Spleen (tissue), 11 donors: ENCODE measurements around the gene DLG2. TPM values are rescaled to one million over a fixed set of nuclear protein-coding genes. Genes with fewer than 3 reads are reported as not detected.

Experiments
- DNase-seq: peaks from one replicate; pipeline ENCODE4 v3.0.0-alpha.2; 2020
- H3K27ac ChIP-seq, 8 donors: fragments of 200-600 bp; sonication (generic) in 7 of 8; 1 replicate in 4 of 8; 2 replicates in 4 of 8; pipeline versions ENCODE4 v1.5.0 to v1.8.0; 2016 to 2021; ENCODE audit warnings: inconsistent platforms in 4 of 8, mild to moderate bottlenecking in 4 of 8, moderate library complexity in 1 of 8
- H3K27me3 ChIP-seq, 7 donors: fragments of 200-600 bp; sonication (generic) in 6 of 7; replicated peaks in 1 of 7; 1 replicate in 4 of 7; 2 replicates in 3 of 7; pipeline versions ENCODE4 v1.5.0 to v1.8.0; 2016 to 2021; ENCODE audit warnings: inconsistent platforms in 3 of 7, mild to moderate bottlenecking in 1 of 7
- H3K36me3 ChIP-seq, 6 donors: fragments of 200-600 bp; sonication (generic) in 5 of 6; 1 replicate in 4 of 6; 2 replicates in 2 of 6; pipeline versions ENCODE4 v1.5.0 to v1.8.0; 2016 to 2021; ENCODE audit warnings: inconsistent platforms in 2 of 6
- H3K4me1 ChIP-seq, 6 donors: fragments of 200-600 bp; sonication (generic) in 5 of 6; 1 replicate in 3 of 6; 2 replicates in 3 of 6; pipeline versions ENCODE4 v1.5.0 to v1.8.0; 2016 to 2021; ENCODE audit warnings: inconsistent platforms in 3 of 6
- H3K4me3 ChIP-seq, 8 donors: fragments of 200-600 bp; sonication (generic) in 7 of 8; 1 replicate in 4 of 8; 2 replicates in 4 of 8; pipeline versions ENCODE4 v1.5.0 to v1.8.0; 2016 to 2021; ENCODE audit warnings: inconsistent platforms in 4 of 8, mild to moderate bottlenecking in 4 of 8, moderate library complexity in 2 of 8
- H3K9me3 ChIP-seq, 8 donors: fragments of 200-600 bp; sonication (generic) in 7 of 8; 1 replicate in 4 of 8; 2 replicates in 4 of 8; pipeline versions ENCODE4 v1.5.0 to v1.8.0; 2016 to 2021; ENCODE audit warnings: inconsistent platforms in 4 of 8
- POLR2A ChIP-seq, 3 donors: fragments of 450-650 bp; IDR thresholded peaks; one replicate each; pipeline ENCODE4 v1.5.1; 2017; ENCODE audit warnings: antibody characterized with exemption in 3 of 3, mild to moderate bottlenecking in 1 of 3
- POLR2AphosphoS5 ChIP-seq, 3 donors: sonication (generic); formaldehyde crosslinking; IDR thresholded peaks; one replicate each; pipeline ENCODE4 v1.5.1; 2017; ENCODE audit warnings: antibody characterized with exemption in 3 of 3
- WGBS, 5 donors: extraction: QIAGEN DNeasy Blood & Tissue Kit in 3 of 5; methylation state at CpG; one replicate each; pipeline versions ENCODE4 v1.1.5 to v1.1.7; 2013 to 2018; 5-methylcytosine and 5-hydroxymethylcytosine counted together
- intact Hi-C: fragments of 100-400 bp; cut with DNase I; formaldehyde crosslinking; loops from one replicate; pipeline ENCODE4 v1.15.0; 2023; ENCODE audit warnings: low total_unique reads
- polyA plus RNA-seq, 3 donors: library from polyadenylated mRNA; stranded (reverse); fragments of 200-250 nt; gene quantifications; one replicate each; pipeline ENCODE4 v1.2.1, GENCODE V29; 2013
- total RNA-seq, 7 donors: library from RNA; depleted of rRNA in 3 of 7; stranded (reverse); fragments of >200 nt in 3 of 7; fragmentation: NEBNext Ultra II Directional in 4 of 7; extraction: Animal tissue kit (Norgen Biotek cat#: 25700) in 4 of 7; gene quantifications; one replicate each; pipeline versions ENCODE4 v1.1.0 to v1.2.1, GENCODE V29; 2016 to 2021
- TF ChIP-seq, protein P1 (sequence below), 11 experiments: fragments of 200-600 bp in 7 of 11; fragments of 450-650 bp in 4 of 11; sonication (generic) in 4 of 11; IDR thresholded peaks in 8 of 11; conservative IDR thresholded peaks in 3 of 11; 1 replicate in 7 of 11; 2 replicates in 4 of 11; pipeline versions ENCODE4 v1.4.0 to v1.8.0; 2016 to 2021; ENCODE audit warnings: antibody characterized with exemption in 11 of 11, inconsistent platforms in 4 of 11, mild to moderate bottlenecking in 1 of 11
- donor health status: healthy with polysubstance abuse.
- donor health status: DM: no; HTN: no; CAD: no; lungs with moderate emphysema.
- donor health status: DM: no; HTN: no; CAD: no.
- donor health status: Bipolar disorder and iron deficiency.
- donor health status: healthy.
- donor health status: DM: no; HTN: no; CAD: no.
- donor health status: DM: yes; HTN: yes; CAD: no.

The DLG2 gene
- total and polyA plus RNA-seq, 10 donors = 0.43 to 12.7 (median 7.9) TPM

DNA sequence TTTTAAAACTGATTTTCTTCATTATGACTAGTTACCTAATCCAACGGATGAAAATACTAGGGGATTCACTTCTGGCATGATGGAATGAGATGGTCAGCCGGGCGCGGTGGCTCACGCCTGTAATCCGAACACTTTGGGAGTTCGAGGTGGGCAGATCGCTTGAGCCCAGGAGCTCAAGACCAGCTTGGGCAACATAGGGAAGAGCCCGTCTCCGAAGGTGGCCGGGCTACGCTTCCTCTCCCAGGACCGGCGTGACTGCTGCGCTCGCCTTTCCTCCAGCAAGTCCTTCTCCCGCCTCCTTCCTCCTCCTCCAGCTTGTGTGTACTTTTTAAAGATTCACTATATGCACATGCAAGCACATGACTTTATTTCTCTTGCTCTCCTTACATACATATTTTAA is 1835.6 kb downstream of the DLG2 start:
- no peaks in the 10 kb centered on the region for H3K27me3 ChIP-seq
- 87 to 94% (median 93%) methylated on average over 17 of the region's 17 CpGs for WGBS, 5 donors
- intact Hi-C loops = no loop called here
- no peaks in the 10 kb centered on the region for H3K9me3 ChIP-seq
- DNase-seq = no peak
- TF ChIP-seq POLR2A (IDR thresholded peaks at IDR 0.05) (no peak), POLR2AphosphoS5 (IDR thresholded peaks at IDR 0.05) (no peak)
- TF ChIP-seq, protein P1, sequence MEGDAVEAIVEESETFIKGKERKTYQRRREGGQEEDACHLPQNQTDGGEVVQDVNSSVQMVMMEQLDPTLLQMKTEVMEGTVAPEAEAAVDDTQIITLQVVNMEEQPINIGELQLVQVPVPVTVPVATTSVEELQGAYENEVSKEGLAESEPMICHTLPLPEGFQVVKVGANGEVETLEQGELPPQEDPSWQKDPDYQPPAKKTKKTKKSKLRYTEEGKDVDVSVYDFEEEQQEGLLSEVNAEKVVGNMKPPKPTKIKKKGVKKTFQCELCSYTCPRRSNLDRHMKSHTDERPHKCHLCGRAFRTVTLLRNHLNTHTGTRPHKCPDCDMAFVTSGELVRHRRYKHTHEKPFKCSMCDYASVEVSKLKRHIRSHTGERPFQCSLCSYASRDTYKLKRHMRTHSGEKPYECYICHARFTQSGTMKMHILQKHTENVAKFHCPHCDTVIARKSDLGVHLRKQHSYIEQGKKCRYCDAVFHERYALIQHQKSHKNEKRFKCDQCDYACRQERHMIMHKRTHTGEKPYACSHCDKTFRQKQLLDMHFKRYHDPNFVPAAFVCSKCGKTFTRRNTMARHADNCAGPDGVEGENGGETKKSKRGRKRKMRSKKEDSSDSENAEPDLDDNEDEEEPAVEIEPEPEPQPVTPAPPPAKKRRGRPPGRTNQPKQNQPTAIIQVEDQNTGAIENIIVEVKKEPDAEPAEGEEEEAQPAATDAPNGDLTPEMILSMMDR (IDR thresholded peaks at IDR 0.05 in 8 of 11, conservative IDR thresholded peaks at IDR 0.05 in 3 of 11) = no peak
- no peaks in the 10 kb centered on the region for H3K4me1 ChIP-seq
- no peak overlapping the region for H3K4me3 ChIP-seq
- no peaks in the 10 kb centered on the region for H3K36me3 ChIP-seq
- no peak overlapping the region for H3K27ac ChIP-seq

DNA sequence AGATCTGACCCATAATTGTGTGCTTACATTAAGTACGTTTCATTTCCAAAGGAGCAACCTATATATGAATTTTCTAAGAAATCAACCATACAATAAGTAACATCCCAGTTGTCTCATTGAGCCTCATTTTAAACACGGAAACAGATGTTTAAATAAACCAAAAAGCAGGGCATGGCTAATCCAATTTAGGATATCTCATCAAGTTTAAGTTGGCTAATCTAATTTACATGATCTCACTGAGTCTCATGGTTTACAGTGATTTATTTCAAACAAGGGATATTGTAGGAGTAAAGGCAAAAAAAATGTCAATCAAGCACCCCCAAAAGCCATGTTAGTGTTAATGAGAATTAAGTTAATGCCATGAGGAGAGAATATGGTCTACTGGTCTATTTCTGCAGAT is 1841.2 kb downstream of the DLG2 start:
- Histone ChIP-seq H3K9me3 (no peaks in the 10 kb centered on the region), H3K27me3 (no peaks in the 10 kb centered on the region), H3K27ac (no peak overlapping the region), H3K4me3 (no peak overlapping the region), H3K4me1 (no peaks in the 10 kb centered on the region), H3K36me3 (no peaks in the 10 kb centered on the region)
- intact Hi-C loops = no loop called here
- DNase-seq = no peak
- 76 to 87% (median 83%) methylated on average over 2 of the region's 2 CpGs for WGBS, 5 donors
- TF ChIP-seq, protein P1 (IDR thresholded peaks at IDR 0.05 in 8 of 11, conservative IDR thresholded peaks at IDR 0.05 in 3 of 11) = no peak
- TF ChIP-seq POLR2A (IDR thresholded peaks at IDR 0.05) (no peak), POLR2AphosphoS5 (IDR thresholded peaks at IDR 0.05) (no peak)

DNA sequence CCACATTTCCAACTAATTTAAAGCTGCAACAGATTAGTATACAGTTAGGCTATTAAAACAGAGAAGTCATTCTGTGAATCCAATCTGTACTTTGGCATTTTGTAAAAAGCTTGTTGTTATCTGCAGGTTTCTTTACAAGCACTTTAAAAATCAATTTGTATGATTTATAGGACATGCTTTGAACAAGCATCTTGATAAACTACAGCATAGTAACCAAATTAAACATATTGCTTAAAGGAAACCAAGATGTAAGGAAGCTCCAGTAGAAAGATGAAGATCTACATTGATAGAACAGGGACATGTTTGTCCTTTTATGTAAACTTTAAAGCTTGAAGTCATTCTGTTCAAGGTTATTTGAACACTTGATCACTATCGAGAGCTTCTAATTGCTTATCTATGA is 1842.7 kb downstream of the DLG2 start:
- Histone ChIP-seq H3K36me3 (no peaks in the 10 kb centered on the region), H3K27me3 (no peaks in the 10 kb centered on the region), H3K27ac (no peak overlapping the region), H3K4me3 (no peak overlapping the region), H3K9me3 (no peaks in the 10 kb centered on the region), H3K4me1 (no peaks in the 10 kb centered on the region)
- no peak for DNase-seq
- TF ChIP-seq POLR2AphosphoS5 (IDR thresholded peaks at IDR 0.05) = no peak
- TF ChIP-seq, protein P1 (IDR thresholded peaks at IDR 0.05 in 8 of 11, conservative IDR thresholded peaks at IDR 0.05 in 3 of 11) = no peak
- no peak for TF ChIP-seq POLR2A (IDR thresholded peaks at IDR 0.05)
- WGBS, 5 donors = 78 to 93% (median 86%) methylated on average over 1 of the region's 1 CpG
- intact Hi-C loops = no loop called here

DNA sequence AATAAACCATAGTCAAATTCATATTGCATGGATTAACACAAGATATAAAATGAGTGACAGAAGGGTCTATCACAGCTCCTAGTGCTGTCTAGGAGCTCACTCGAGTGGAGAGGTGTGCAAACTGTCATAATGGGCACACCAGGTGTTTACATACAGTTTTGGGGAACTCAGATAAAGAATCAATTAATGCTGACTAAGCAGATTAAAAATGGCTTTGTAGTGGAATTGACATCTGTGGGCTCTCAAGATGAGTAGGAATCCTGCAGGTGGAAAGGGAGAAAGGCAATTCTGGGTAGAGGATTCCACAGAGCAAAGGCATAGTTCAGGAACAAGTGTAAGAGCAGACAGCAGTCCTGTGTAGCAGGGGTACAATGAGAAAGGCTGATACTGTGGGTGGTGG is 1844.8 kb downstream of the DLG2 start:
- intact Hi-C loops = no loop called here
- no peaks in the 10 kb centered on the region for H3K27me3 ChIP-seq
- H3K4me1 ChIP-seq = no peaks in the 10 kb centered on the region
- no peaks in the 10 kb centered on the region for H3K9me3 ChIP-seq
- no peaks in the 10 kb centered on the region for H3K36me3 ChIP-seq
- H3K27ac ChIP-seq = no peak overlapping the region
- WGBS, 5 donors = 30 to 50% (median 33%) methylated on average over 1 of the region's 1 CpG
- H3K4me3 ChIP-seq = no peak overlapping the region
- TF ChIP-seq, protein P1 (IDR thresholded peaks at IDR 0.05 in 8 of 11, conservative IDR thresholded peaks at IDR 0.05 in 3 of 11) = no peak
- TF ChIP-seq POLR2A (IDR thresholded peaks at IDR 0.05) (no peak), POLR2AphosphoS5 (IDR thresholded peaks at IDR 0.05) (no peak)
- DNase-seq = no peak
